Esophagus muscularis mucosa (tissue), 3 donors: Measurements from ENCODE around the gene STIP1.

Experiments
- CTCF ChIP-seq, 3 experiments: fragments of 200-600 bp in 2 of 3; fragments of 450-650 bp in 1 of 3; sonication (generic) in 2 of 3; IDR thresholded peaks; one replicate each; pipeline ENCODE4 v1.5.1; 2017 to 2019; ENCODE audit warnings: antibody characterized with exemption in 3 of 3, mild to moderate bottlenecking in 2 of 3, moderate library complexity in 1 of 3
- POLR2A ChIP-seq: fragments of 450-650 bp; IDR thresholded peaks from one replicate; pipeline ENCODE4 v1.6.1; 2017; ENCODE audit warnings: antibody characterized with exemption, moderate library complexity, mild to moderate bottlenecking, low read depth
- POLR2AphosphoS5 ChIP-seq, 2 donors: sonication (generic); formaldehyde crosslinking; IDR thresholded peaks; one replicate each; pipeline ENCODE4 v1.6.1; 2017; ENCODE audit warnings: antibody characterized with exemption in 2 of 2

- TF ChIP-seq POLR2A (no peak), CTCF (IDR thresholded peaks at IDR 0.05) (peak in 2 of 3 experiments; percentile 94 to 99), POLR2AphosphoS5 (IDR thresholded peaks at IDR 0.05) (peak in 1 of 2 donors; percentile 32)
These were observed 32.9 kb upstream of the STIP1 start for GRCh38 chr11:64152841-64153691.
